NCI-H2081 (cell line): ENCODE data around the gene CCR5.
"Not testable (repeated sequence)": the region's sequence is repeated elsewhere in the genome, so short reads cannot be mapped to it uniquely, and the experiment has no call there.

ENCODE experiments used
- DNase-seq, 2 experiments: peaks; one replicate each; lab custom pipeline; 2025; lab: John Stamatoyannopoulos, UW

Gene CCR5

DNA sequence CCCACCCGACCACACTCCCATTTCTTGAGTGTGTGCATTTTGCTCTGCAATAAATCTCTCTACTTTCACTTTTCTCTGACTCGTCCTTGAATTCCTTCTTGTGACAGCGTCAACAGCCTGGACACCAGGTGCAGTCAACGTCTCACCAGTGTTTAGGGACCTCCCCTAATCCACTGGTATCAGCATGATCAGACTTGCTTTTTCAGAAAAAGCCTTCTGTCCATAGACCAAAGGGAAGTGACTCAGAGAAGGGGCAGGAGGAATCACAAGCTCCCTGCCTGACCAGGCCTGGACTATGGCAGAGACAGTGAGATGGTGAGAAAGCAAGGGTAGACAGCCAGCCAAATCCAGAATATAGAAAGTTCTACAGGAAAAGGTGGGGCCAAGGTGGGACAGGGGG lies 15.5 kb downstream of the CCR5 start:
- no peak for DNase-seq

DNA sequence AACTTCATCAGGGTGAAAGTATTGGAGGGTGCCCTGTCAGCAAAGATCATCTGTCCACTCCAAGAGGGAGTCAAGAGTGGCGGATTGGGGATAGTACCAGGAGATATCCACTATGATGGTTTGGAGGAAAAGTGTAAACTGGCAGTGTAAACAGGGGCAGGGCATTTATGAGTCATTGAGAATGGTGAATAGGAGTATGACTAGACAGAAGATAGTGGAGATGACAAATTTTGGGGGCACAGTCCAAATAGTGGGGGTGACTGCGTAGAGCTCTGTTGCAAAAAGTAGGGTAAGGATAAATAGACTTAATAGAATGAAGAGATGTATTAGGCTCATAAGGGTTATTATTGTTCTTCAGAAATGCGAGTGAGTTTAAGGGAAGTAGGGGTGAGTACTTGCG lies 18.1 kb downstream of the CCR5 start:
- not testable (repeated sequence) for DNase-seq

DNA sequence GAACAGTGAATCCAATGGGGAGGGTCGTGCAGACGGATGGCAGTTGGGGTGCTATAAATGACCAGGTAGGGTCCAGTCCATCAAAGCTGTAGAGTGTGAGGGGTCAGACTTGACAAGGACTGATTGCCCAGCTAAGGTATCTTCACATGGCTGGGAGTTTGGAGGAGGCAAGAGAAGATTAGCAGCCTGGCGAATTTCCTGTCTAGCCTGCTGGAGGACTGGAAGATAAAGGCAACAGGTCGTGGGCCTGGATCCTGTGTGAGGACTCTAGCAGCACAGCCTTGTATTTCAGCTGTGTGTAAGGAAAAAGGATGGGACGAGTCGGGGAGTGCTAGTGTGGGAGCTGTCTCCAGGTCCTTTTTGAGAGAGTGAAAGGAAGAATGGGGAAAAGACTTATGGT lies 18.6 kb downstream of the CCR5 start:
- DNase-seq, result no peak

DNA sequence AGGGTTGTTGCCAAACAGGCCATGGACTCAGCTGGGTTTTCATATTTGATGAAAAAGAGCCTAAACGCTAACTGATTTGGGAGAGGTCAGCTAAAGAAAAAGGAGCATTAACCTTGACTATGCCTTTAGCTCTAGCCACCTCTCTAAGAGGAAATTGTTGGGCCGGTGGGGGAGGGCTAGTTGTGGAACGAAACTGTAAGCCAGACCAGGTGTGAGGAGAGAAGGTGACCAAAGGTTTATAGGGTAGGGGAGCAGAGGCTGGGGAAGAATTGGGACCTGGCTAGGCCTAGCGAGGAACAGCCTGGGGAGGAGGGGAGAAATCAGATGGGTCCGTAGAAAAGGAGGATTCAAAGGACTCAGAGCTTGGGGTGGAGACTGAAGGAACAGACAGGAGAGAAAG lies 20.8 kb downstream of the CCR5 start:
- DNase-seq, result not testable (repeated sequence)

DNA sequence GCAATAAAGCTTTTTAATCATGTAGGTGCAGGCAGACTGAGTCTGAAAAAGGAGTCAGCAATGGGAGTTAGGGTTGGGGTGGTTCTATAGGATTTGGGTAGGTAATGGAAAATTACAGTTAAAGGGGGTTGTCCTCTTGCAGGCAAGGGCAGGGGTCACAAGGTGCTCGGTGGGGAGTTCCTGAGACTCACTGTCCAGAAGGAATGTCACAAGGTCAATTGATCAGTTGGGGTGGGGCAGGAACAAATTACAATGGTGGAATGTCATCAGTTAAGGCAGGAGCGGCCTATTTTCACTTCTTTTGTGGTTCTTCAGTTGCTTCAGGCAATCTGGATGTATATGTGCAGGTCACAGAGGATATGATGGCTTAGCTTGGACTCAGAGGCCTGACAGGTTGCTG lies 22.3 kb downstream of the CCR5 start:
- DNase-seq, result no peak

DNA sequence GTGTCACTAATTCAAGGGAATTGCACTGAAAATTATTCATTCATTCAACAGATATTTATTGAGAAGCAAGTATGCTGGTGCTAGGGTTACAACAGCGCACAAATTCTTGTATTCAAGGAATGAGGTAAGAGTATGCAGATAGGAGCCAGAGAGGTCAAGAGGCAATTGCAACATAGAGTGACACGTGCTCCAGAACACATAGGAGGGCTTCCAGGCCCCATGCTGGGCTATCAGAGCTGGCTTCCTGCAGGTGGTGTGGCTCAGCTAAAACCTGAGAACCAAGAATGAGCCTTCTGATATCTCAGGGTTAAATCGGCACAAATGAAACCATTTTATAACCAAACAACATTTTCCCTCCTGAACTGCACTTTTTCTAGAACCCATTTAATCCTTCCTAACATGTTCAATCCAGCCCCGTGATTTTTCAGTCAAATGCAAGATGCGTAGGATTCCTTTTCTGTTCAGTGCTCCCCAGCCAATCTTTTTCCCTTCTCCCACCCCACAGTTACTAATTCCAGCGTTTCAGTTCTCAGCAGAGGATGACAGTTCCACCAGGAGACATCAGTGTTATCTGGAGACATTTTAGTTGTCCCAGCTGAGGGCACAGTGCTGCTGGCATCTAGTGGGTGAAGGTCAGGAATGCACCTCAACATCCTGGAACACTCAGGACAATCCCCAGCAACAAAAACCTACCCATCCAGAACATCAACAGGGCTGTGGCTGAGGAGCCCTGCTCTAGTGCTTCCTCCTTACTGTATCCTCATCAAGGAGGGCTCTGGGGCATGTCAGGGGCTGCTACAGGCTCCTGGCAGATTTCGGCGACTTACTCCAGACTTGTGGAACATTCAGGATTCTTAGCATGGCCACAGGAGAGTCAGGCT lies 23.0 kb downstream of the CCR5 start:
- no peak for DNase-seq

DNA sequence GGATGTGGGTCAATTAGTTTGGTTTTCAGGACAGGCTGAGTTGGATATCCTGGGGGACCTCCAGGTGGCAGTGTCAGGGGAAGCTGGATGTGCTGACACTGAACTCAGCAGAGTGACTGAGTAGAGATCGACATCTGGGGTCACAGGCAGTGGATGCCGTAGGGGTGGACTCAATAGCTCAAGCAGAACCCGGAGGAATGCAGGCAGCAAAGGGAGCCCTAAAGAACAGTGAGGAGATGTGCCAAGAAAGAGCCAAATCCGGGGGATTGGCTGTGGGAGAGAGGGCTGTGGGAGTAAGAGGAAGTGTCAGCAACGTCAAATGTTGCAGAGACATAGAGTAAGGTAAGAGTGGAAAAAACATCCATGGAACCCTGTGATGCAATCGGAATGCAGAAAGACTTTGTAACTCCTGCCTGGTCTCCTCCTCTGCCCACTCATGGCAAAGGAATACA lies 24.5 kb downstream of the CCR5 start:
- no peak for DNase-seq

DNA sequence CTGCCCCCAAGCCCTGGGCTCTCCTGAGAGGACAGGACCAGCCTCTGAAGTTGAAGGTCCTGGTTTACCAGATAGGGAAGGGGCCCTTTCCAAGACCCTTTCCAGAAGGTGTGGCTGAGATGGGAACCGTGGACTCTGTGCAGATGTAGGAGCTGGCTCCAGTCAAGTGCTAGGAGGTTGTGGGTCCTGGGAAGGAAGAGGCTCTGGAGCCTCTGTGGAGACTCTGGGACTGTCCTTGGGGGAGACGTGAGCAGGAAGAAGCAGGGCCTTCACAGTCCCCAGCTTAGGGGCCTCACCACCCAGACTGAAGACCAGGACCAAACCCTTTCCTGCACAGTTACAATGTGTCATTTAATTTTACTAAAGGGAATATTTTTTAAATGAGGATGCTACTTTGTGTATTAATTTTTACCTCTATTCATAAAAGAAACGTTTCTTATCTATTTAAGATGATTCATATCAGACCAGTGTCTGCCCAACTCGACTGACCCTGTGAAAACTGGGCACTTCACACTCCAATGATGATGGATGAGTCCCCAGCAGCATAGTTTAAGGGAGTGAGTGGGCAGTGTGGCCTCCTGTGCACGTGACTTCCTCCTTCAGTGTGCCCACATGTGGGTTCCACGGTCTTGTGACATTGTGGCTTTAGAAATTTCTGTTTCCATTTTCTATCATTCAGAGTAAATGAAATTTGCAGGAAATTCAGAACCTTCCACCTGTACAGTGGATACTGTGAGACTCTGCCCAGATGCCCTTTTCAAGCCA lies 25.2 kb downstream of the CCR5 start:
- no peak for DNase-seq

DNA sequence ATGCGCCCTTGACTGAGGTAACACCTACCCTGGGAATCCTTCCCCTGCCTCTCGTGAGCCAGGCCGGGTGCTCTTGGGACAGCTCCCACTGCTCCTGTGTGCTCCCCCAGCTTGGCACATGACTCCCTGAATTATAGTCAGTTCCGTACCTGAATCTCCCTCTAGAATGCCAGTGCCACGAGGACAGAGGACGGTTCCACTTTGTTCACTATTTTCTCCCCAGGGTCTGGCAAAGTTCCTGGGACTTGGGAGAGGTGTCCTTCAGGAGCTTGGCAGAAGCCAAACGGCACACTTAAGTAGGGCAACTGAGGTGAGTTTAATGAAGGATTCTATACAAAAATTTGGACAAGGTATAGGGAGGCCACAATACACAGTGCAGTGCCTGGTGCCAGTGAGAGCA lies 26.4 kb downstream of the CCR5 start:
- no peak for DNase-seq

DNA sequence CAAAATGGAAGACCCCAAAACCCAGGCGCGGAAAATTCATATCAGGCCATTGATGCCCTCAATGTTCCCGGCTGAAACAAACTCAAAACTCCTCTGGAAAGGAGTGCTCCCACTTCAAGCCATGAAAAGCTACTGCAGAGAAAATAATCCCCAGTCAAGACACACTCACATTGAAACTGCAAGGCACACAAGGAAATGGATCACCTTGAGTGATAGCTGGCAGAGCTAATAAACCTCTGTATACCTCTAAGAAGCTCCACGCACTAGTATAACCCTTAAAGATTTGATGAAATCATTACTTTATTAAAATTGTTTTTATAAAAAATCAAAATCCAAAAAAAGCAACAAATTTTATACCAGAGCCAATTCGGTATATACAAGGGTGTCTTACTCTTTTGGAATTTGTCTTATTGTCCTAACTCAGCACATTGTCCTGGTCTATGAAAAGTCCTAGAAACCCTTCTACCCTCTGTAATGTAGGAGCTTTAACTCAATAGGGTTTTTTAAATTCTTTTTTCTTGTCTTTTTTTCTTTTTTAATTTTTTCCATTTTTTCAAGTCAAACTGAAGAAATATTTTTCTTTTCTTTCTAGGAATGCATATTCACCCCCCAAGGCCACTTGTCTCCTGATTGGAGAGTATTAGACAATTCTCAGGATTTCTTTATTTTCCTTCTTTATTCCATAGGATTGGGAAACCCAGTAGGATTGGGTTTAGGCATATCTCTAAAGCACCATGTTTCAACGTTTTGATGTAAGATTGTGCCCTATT lies 27.6 kb downstream of the CCR5 start:
- DNase-seq, result no peak

DNA sequence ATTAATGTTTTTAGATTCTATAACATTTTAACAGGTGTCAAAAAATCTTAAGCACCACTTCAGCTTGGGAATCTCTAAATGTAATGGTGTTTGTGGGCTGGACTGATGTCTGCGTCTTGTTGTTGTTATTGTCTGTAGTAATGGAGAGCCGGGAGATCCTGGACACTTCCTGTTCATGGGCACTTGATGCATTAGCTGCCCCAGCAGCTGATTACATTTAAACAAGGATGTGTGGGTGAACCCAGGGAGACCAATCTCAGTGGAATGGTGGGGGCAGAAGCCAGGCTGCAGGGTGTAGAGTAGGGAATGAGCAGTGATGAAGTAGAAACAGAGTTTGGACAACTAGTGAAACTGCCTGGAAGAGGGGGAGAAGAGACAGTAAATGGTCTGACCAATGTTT lies 28.4 kb downstream of the CCR5 start:
- DNase-seq, result no peak

DNA sequence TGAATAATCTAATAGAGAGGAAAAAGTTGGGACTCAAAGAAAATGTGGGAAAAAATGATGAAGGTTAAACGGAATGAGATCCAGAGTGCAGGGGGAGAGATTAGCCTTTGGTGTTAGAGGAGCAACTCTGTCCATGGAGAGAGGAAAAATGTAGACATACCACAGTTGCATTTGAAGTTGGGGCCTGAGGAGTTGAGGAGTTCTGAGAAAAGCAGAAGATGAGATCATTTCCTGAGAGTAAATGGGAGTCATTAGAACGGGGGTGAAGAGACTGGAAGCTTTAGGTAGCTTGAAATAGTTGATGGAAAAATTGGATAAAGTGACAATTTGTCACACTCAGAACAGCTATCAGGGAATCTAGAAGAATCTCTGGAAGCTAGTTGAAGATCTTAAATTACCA lies 28.8 kb downstream of the CCR5 start:
- DNase-seq, result no peak

DNA sequence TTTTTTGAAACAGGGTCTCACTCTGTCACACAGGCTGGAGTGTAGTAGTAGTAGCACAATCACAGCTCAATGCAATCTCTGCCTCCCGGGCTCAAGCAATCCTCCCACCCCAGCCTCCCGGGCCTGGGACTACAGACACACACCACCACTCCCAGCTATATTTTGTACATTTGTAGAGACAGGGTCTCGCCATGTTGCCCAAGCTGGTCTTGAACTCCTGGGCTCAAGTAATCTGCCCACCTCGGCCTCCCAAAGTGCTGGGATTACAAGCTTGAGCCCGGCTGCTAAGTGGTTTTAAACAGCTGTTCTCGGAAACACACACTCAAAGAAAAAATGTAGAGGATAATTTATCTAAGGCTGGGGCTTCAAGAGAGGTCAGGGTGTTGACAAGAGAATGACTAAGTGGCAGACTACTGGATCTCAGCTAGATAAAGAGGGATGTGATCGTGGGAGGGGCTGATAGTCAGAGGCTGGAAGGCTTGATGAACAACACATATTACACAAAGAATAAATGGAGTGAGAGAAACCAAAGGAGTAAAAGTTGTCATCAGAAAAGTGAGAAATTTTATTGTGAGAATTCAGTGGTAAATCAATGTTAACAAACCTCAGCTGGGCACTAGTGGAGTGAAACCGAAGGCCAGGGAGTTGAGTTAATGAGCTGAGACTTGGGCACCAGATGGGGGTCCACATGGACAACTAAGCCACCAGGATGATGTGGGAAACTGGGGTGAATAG lies 29.4 kb downstream of the CCR5 start:
- no peak for DNase-seq

DNA sequence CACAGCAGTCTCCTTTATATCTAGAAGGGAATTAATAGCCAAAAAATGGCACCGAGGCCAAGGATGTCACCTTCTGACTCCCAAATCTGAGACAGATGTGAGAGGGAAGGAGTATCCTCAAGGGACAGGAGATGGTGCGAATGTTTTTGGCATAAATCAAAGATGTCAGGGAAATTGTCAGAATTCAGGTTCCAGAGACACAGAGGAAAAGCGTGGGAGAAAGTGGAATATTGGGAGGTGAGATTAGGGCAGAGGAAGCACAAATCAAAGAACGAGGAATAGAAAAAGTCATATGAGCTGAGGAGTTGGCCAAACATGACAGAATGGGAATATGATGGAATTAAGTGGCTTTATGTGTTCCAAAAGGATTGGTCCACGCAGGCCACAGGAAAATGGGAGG lies 30.1 kb downstream of the CCR5 start:
- no peak for DNase-seq

DNA sequence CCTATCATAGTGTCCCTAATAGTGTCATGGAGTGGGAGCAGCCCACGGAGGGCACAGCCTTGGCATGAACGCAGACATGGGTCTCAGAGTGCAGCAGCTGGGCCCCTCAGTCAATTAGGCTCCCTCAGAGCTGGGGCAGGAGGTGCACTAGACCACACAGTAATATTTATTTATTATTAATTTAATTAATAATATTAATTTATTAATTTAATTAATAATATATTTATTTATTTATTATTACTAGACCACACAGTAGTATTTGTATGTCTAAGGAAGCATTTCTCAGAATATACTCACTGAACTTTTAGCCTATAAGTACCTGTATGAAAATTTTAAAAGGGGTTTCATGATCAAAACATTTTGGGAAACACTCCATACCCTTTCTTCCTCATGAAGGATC lies 30.8 kb downstream of the CCR5 start:
- no peak for DNase-seq

DNA sequence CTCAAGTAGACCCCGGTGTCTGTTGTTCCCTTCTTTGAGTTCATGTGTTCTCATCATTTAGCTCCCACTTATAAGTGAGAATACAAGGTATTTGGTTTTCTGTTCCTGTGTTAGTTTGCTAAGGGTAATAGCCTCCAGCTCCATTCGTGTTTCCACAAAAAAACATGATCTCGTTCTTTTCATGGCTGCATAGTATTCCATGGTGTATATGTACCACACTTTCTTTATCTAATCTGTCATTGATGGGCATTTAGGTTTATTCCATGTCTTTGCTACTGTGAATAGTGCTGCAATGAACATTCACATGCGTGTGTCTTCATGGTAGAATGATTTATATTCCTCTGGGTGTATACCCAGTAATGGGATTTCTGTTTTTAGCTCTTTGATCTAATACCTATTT lies 32.2 kb downstream of the CCR5 start:
- not testable (repeated sequence) for DNase-seq

DNA sequence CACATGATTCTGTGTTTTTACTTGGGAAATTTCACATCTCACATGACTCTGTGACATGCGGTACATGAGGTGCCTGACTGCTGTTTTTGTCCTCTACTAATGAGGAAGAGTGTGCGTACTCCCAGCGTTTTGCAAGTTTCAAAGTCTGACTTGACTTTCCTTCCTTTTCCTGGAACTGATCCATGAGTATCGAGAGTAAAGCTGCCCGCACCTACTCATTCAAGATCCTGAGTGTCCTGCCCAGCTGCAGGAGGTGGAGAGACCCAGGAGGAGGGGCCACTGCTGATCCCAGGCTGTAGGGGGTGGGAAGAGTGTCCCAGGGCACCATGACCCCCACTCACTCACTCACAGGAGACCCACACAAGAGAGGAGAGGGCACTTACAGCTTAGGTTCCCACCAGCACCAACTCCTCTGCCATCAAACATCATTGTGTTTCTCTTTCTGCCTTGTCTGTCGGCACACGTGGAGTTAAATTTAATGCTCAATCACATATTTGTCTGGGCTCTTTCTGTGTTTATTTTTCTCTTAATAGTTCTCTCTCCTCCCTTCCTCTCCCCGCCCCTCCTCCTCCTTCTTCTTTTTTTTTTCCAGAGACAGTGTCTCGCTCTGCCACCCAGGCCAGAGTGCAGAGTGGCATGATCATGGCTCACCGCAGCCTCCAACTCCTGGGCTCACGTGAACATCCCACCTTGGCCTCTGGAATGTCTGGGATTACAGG lies 34.7 kb downstream of the CCR5 start:
- no peak for DNase-seq

DNA sequence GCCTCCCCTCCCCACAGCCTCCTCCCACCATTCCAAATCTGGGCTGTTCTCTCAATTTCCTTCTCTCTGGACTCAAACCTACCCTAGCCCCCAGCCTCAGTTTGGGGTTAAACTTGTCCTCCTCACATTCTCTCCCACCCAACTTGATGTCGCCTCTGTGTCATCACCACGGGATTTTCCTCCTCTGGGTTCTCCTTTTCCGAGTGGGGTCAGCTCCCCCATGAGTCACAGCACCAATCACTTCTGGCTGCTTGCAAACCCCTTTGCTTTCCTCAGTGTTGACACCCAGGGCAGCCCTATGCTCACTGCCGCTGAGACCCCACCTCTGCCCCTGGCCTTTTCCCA lies 35.7 kb downstream of the CCR5 start:
- no peak for DNase-seq

DNA sequence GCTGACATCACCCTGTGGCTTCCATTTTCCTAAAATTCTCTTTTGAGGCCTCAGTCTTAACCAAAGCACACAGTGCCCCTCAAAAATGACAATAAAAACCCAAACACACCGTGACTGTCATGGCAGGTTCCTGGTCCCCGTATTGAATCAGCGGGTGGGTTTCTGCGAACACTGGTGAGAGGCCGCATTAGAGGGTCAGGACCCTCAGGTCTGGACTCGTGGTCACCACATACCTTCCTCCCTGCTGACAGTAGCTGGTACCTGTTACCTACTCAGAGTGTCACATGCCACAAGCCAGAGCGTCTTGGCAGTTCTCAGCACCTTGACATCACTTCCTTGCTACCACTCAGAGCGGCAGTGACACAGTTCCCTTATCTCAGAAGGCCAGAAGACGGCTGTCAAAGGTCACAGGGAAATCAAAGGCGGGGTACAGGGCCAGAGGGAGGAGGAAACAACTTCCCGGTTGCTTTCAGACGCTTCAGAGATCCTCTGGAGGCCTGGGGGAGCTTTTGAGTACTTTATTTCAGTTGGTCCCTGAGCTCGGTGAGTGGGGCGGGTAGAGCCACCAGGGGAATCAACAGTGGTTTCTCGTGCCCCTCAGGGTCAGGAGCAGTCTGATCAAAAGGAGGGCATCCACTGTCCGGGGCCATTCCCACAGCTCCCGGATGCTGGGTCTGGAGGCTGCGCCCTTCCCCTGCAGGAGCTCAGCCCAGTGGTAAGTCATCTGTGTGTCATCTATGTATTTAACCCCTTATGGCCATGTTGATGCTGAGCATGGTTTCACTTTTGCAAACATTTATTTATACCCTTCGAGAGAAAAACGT lies 36.3 kb downstream of the CCR5 start, which contains the start of the genes CCR5AS and CCRL2:
Gene CCR5AS, minus strand, starts transcription at position 279 of the 824 bp plus-strand sequence.
Gene CCRL2, plus strand, starts transcription at position 472 of the 824 bp plus-strand sequence. CDS start 821 bp downstream, outside the sequence.
- DNase-seq, result no peak

DNA sequence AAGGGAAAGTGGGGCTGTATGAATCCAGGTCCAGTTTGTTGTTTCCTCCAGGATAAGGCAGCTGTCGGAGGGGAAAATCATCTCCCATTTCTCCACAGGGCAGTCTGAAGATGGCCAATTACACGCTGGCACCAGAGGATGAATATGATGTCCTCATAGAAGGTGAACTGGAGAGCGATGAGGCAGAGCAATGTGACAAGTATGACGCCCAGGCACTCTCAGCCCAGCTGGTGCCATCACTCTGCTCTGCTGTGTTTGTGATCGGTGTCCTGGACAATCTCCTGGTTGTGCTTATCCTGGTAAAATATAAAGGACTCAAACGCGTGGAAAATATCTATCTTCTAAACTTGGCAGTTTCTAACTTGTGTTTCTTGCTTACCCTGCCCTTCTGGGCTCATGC lies 37.2 kb downstream of the CCR5 start:
- no peak for DNase-seq
